ENCODE results near the gene SOWAHA. TPM values are rescaled to one million over a fixed set of nuclear protein-coding genes. Genes with fewer than 3 reads are reported as not detected.

Gene SOWAHA
- total RNA-seq, 1 experiment from 2014 or later, result 0.39 TPM

DNA sequence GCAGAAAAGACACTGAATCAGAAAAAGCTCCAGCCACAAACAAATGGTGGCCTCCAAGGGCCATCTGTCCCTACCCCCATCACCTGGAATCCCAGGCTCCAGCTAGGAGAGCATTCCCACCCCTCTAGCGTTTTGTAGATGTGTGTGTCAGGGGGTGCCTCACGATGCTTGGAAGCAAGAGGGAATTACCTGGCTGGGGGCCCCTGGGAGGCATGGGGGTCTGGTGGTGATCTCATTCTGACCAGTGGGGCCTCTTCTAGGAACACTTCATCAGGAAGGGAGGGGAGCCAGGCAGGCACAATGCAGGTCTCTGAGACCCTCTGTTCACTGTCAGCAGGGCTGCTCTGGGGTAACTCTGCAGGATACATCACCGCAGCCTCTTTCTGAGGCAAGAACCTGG lies 11.3 kb downstream of the SOWAHA start:
- Histone ChIP-seq H3K27me3 (ENCODE audit: insufficient read depth, low read length) (no peaks in the 10 kb centered on the region), H3K27ac (ENCODE audit: low read depth, low read length) (no peak overlapping the region), H3K9me3 (ENCODE audit: control insufficient read depth in 1 of 2, insufficient read depth in 1 of 2, low read depth in 1 of 2, low read length in 2 of 2) (no peaks in the 10 kb centered on the region), H3K4me3 (replicated peaks in 1 of 2; ENCODE audit: low read depth in 1 of 2, low read length in 2 of 2) (no peak overlapping the region), H3K79me2 (ENCODE audit: insufficient read depth, low read length) (peaks cover 6% of the 10 kb centered on the region; the same call in 1 of the 2 replicates), H4K20me1 (ENCODE audit: insufficient read depth) (no peaks in the 10 kb centered on the region), H2AFZ (ENCODE audit: low read depth, low read length, poor library complexity, severe bottlenecking) (no peak overlapping the region), H3K36me3 (ENCODE audit: control insufficient read depth in 1 of 2, insufficient read depth in 2 of 2, low read length in 2 of 2) (no peaks in the 10 kb centered on the region), H3K9ac (ENCODE audit: low read length) (no peak overlapping the region), H3K4me1 (ENCODE audit: control insufficient read depth in 1 of 2, insufficient read depth in 2 of 2, low read length in 2 of 2) (peaks cover 5 to 16% of the 10 kb centered on the region in 2 experiments; a peak in 2 of 4 replicates), H3K4me2 (ENCODE audit: low read length) (no peak overlapping the region), H3K9me2 (ENCODE audit: insufficient read depth) (no peaks in the 10 kb centered on the region)
- CTCF ChIA-PET, result no interaction called here
- RAD21 ChIA-PET (ENCODE audit: low non-redundant PET in 1 of 2, low total read pairs in 2 of 2, uncharacterized antibody in 2 of 2, unreplicated experiment in 2 of 2), result no interaction called here
- POLR2A ChIA-PET, result no interaction called here
- DNase-seq (ENCODE audit: low read depth, low spot score) (no peak), ATAC-seq (no peak)
- TF ChIP-seq, protein P1, sequence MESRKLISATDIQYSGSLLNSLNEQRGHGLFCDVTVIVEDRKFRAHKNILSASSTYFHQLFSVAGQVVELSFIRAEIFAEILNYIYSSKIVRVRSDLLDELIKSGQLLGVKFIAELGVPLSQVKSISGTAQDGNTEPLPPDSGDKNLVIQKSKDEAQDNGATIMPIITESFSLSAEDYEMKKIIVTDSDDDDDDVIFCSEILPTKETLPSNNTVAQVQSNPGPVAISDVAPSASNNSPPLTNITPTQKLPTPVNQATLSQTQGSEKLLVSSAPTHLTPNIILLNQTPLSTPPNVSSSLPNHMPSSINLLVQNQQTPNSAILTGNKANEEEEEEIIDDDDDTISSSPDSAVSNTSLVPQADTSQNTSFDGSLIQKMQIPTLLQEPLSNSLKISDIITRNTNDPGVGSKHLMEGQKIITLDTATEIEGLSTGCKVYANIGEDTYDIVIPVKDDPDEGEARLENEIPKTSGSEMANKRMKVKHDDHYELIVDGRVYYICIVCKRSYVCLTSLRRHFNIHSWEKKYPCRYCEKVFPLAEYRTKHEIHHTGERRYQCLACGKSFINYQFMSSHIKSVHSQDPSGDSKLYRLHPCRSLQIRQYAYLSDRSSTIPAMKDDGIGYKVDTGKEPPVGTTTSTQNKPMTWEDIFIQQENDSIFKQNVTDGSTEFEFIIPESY (IDR thresholded peaks at IDR 0.05; ENCODE audit: extremely low read depth, insufficient replicate concordance, low read length), result no peak
- no TSS peak for BruUV-seq (replicated peaks)
- intact Hi-C loops (cut with micrococcal nuclease), result no loop called here

DNA sequence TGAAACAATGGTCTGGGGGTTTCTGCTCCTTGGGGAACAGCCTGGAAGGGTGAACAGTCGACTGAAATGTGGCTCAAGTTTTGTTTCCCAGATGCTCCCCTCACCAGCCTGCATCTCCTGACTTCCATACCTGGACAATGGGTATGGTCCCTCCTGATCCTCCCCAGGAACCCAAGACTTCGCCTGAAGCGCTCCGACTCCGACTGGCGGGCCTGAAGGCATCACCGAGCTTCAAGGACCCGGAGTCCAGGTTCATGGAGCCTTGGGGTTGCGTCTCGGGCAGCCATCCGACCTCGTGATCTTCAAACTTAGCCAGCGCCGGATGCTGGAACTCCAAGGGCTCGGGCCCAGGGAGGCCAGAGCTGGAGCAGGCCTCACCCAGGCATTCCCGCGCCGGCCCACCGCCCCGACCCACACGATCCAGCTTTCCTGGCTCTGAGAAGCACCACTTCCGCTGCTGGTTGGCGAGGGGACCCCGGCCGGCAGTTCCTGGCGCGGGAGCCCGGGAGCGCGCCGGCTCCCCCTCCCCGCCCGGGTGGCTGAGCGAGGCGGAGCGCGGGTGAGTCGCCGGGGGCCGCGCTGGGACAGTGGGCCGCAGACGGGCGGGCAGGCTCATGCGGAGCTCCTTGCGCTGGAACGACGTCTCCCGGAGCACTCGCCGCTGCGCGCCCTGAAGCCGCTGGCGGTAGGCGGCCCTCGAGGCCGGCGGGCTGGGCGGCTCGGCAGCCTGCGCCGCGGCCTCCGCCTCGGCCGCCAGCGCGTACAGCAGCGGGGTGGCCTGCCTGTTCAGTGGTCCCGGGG lies 12.1 kb downstream of the SOWAHA start:
- H3K4me2 ChIP-seq (ENCODE audit: low read length), result no peak overlapping the region
- H4K20me1 ChIP-seq (ENCODE audit: insufficient read depth), result no peaks in the 10 kb centered on the region
- ChIA-PET POLR2A (no interaction called here), CTCF (no interaction called here), RAD21 (ENCODE audit: low non-redundant PET in 1 of 2, low total read pairs in 2 of 2, uncharacterized antibody in 2 of 2, unreplicated experiment in 2 of 2) (no interaction called here)
- no peak overlapping the region for H2AFZ ChIP-seq (ENCODE audit: low read depth, low read length, poor library complexity, severe bottlenecking)
- H3K9ac ChIP-seq (ENCODE audit: low read length), result no peak overlapping the region
- H3K36me3 ChIP-seq (ENCODE audit: control insufficient read depth in 1 of 2, insufficient read depth in 2 of 2, low read length in 2 of 2), result no peaks in the 10 kb centered on the region
- H3K9me2 ChIP-seq (ENCODE audit: insufficient read depth), result no peaks in the 10 kb centered on the region
- TF ChIP-seq CEBPB (IDR thresholded peaks at IDR 0.05; ENCODE audit: low read depth) (no peak), EZH2phosphoT487 (IDR thresholded peaks at IDR 0.05; ENCODE audit: borderline replicate concordance) (no peak), ELF1 (IDR thresholded peaks at IDR 0.05; ENCODE audit: borderline replicate concordance, low read depth) (no peak), POLR2A (IDR thresholded peaks at IDR 0.05; ENCODE audit: borderline replicate concordance, extremely low read depth, insufficient read depth, insufficient read length) (no peak)
- TF ChIP-seq, protein P2, sequence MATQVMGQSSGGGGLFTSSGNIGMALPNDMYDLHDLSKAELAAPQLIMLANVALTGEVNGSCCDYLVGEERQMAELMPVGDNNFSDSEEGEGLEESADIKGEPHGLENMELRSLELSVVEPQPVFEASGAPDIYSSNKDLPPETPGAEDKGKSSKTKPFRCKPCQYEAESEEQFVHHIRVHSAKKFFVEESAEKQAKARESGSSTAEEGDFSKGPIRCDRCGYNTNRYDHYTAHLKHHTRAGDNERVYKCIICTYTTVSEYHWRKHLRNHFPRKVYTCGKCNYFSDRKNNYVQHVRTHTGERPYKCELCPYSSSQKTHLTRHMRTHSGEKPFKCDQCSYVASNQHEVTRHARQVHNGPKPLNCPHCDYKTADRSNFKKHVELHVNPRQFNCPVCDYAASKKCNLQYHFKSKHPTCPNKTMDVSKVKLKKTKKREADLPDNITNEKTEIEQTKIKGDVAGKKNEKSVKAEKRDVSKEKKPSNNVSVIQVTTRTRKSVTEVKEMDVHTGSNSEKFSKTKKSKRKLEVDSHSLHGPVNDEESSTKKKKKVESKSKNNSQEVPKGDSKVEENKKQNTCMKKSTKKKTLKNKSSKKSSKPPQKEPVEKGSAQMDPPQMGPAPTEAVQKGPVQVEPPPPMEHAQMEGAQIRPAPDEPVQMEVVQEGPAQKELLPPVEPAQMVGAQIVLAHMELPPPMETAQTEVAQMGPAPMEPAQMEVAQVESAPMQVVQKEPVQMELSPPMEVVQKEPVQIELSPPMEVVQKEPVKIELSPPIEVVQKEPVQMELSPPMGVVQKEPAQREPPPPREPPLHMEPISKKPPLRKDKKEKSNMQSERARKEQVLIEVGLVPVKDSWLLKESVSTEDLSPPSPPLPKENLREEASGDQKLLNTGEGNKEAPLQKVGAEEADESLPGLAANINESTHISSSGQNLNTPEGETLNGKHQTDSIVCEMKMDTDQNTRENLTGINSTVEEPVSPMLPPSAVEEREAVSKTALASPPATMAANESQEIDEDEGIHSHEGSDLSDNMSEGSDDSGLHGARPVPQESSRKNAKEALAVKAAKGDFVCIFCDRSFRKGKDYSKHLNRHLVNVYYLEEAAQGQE (IDR thresholded peaks at IDR 0.05; ENCODE audit: low read depth), result no peak
- no peak for DNase-seq (ENCODE audit: low read depth, low spot score)
- H3K27me3 ChIP-seq (ENCODE audit: insufficient read depth, low read length), result no peaks in the 10 kb centered on the region
- H3K79me2 ChIP-seq (ENCODE audit: insufficient read depth, low read length), result peaks cover 6% of the 10 kb centered on the region; the same call in 1 of the 2 replicates
- intact Hi-C loops (cut with micrococcal nuclease), result no loop called here
- BruUV-seq (replicated peaks), result no TSS peak
- no peak overlapping the region for H3K27ac ChIP-seq (ENCODE audit: low read depth, low read length)
- peaks cover 7 to 17% of the 10 kb centered on the region in 2 experiments; a peak in 3 of 4 replicates for H3K4me1 ChIP-seq (ENCODE audit: control insufficient read depth in 1 of 2, insufficient read depth in 2 of 2, low read length in 2 of 2)
- no peaks in the 10 kb centered on the region for H3K9me3 ChIP-seq (ENCODE audit: control insufficient read depth in 1 of 2, insufficient read depth in 1 of 2, low read depth in 1 of 2, low read length in 2 of 2)
- no peak for ATAC-seq
- no peak overlapping the region for H3K4me3 ChIP-seq (replicated peaks in 1 of 2; ENCODE audit: low read depth in 1 of 2, low read length in 2 of 2)

Data from HCT116 (cell line).